TTC549 (cell line): Measurements from ENCODE around the gene CTSA.

ENCODE experiments used
- FAIRE-seq: peaks from 2 replicates; lab custom pipeline; 2012; peaks lifted over from hg19 to GRCh38; lab: Jason Lieb, UNC

CTSA gene

DNA sequence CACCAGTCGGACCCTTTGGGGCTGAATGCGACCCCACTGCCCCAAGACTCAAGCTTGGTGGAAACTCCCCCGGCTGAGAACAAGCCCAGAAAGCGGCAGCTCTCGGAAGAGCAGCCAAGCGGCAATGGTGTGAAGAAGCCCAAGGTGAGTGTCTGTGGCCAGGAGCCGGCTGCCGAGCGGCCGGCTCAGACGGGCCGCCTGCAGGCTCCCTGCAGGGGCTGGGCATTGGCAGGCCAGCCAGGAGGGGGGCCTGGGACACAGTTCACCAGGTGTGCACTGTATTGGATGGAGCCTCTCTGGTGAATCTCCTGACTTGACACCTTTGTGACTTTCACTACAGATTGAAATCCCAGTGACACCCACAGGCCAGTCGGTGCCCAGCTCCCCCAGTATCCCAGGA lies 49.3 kb downstream of the CTSA start:
- FAIRE-seq: no peak

DNA sequence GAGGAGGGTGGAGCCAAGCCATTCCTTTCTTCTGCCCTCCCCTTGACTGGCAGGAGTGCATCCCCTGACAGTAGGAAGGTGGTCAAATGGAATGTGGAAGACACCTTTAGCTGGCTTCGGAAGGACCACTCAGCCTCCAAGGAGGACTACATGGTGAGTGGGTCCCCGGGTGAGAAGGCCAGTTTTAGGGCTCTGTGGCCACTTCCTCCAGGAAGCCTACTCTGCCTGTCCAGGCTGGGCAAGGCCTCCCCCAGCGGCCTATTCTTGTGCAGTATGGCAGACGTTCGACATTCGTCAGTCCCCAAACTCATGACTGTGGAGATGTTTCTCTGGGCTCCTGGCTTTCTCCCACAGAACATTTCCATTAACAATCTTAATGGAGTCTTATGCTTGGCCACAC lies 52.5 kb downstream of the CTSA start:
- no peak for FAIRE-seq

DNA sequence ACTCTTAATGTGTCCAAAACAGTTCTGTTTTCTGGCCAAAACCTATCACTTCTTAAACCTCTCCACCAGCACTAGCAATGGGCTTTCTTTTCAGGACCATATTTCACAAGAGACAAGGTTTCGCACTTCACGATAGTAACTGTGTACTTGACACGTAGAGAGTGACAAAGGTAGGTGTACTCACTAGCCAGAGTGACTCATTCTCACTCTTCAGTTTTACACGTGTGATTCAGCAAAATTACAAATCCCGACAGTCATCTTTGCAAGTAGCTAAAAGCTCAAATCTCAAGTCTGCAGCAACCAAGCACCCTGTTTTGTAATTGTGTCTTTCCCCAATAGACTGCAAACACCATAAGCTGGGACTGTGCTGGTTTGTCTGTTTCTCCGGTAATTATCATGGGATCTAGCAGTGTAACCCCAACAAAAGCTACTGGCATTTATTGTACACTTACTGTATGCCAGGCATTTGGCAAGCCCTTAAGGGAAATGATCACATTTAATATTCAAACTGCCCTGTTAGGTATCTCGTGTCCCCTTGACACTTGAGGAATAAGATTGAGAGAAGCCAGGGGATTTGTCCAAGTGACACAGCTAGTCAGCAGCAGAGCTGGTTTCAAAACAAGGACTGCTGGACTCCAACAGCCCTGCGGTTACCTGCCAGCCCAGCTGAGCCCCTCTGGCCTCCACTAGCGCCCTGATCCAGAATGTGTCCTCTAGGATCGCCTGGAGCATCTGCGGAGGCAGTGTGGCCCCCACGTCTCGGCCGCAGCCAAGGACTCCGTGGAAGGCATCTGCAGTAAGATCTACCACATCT lies 53.2 kb downstream of the CTSA start:
- no peak for FAIRE-seq

DNA sequence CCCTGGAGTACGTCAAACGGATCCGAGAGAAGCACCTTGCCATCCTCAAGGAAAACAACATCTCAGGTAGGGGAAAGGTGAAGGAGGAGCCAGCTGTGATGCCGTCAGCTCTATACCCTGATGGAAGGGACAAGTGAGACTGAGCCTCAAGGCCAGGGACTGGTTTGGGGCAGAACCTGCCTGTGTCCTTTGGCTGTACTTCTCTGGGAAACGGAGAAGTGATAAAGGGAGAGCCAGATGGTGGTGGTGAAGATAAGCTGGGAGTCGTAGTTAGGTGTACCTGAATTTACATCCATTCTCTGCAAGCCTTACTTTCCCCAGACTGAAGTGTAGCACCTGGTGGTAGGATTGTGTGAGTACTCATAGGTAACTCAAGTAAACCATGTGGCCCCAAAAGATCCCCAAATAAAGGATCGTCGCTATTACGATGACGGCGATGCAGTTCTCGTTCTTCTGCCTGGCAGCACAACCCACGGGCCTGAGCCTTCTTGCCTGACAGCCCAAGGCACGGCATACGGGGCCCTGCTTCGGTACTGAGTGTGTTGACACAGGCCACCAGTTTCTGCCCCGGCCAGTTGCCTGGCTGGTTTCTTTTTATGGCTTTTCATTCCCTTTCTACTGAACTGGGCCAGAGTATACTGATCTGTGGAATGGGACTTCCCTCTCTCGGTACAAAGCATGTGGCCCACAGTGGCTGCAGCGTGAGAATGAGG lies 54.0 kb downstream of the CTSA start:
- FAIRE-seq: no peak

DNA sequence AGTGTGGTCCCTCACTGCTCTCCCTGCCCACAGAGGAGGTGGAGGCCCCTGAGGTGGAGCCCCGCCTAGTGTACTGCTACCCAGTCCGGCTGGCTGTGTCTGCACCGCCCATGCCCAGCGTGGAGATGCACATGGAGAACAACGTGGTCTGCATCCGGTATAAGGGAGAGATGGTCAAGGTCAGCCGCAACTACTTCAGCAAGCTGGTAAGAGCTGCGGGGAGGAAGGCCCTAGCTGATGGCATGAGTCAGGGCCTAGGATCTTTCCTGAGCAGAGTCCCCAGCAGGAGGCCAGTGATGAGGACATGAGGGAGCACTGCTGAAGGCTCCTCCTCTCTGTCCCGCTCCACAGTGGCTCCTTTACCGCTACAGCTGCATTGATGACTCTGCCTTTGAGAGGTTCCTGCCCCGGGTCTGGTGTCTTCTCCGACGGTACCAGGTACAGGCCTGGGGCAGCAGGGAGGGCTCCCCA lies 54.6 kb downstream of the CTSA start:
- FAIRE-seq: no peak

DNA sequence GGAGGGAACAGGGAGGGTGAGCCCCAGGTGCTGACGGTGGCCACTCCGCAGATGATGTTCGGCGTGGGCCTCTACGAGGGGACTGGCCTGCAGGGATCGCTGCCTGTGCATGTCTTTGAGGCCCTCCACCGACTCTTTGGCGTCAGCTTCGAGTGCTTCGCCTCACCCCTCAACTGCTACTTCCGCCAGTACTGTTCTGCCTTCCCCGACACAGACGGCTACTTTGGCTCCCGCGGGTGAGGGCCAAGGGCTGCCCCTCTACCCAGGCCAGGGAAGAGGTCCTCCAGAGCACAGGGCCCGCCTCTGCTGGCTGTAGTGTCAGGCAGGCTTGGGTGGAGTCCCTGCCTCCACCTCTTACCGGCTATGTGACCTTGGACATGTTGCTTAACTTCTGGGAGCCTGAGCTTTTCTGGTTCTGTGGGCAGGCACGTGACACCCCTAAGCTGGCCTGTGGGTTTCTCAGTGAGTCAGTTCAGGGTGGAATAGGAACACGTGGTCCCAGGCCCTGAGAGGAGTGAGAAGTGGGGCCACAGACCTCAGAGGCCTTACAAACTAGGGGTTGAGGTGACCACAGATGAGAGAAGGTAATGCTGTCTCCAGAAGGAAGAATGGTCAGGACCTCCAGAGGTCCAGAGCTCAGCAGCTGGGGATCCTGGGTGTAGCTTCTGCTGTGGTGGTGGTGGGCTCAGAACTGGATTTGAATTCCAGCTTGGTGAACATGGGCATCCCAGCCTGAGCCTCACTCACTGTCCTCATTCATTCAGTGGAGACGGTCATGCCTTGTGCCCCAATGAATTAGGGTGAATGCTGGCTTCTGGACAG lies 55.2 kb downstream of the CTSA start:
- no peak for FAIRE-seq

DNA sequence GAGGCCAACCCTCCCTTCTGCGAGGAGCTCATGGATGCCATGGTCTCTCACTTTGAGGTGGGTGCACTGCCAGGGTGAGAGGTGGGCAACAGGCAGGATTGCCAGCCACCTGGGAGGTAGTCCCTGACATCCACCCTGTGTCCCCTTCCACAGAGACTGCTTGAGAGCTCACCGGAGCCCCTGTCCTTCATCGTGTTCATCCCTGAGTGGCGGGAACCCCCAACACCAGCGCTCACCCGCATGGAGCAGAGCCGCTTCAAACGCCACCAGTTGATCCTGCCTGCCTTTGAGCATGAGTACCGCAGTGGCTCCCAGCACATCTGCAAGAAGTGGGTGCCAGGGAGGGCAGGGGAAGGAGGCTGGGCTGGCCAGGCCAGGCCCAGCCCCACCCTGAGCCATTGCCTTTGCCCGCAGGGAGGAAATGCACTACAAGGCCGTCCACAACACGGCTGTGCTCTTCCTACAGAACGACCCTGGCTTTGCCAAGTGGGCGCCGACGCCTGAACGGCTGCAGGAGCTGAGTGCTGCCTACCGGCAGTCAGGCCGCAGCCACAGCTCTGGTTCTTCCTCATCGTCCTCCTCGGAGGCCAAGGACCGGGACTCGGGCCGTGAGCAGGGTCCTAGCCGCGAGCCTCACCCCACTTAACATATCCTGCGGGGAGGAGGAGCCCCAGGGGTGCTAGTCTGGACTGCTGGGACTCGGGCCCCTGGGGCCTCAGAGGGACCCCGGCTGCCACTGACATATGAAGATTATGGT lies 56.2 kb downstream of the CTSA start:
- FAIRE-seq: no peak

DNA sequence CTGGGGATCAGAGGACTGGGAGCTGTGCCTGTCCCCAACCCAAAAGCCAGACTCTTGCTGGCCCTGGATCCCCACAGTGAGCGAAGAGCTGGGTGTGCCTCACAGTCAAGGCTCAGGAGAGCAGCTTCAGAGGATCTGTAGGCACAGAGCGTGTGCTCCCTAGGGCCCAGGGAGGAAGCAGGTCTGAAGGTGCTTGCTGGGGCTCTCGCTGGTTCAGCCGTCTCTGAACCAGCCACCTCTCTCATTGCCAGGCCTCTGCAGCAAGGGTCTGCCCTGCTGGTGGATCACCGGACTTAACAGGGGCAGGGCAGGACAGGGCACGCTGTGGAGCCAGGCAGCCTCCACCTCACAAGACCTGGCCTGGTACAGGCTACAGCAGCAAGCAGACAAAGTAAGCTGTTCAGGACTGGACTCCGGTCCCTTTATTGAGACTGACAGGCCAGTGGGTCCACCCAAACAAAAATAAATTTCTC lies 57.2 kb downstream of the CTSA start:
- no peak for FAIRE-seq
